ENCODE data around the gene SCNM1. TPM values are rescaled to one million over a fixed set of nuclear protein-coding genes. Genes with fewer than 3 reads are reported as not detected.
"Not testable (repeated sequence)": the region's sequence is repeated elsewhere in the genome, so short reads cannot be mapped to it uniquely, and the experiment has no call there.

SCNM1 gene
- total RNA-seq, 1 donor, result 38.0 TPM

GRCh38 chr1:151199873-151200581 lies 34.1 kb downstream of the SCNM1 start:
- TF ChIP-seq, protein P1, sequence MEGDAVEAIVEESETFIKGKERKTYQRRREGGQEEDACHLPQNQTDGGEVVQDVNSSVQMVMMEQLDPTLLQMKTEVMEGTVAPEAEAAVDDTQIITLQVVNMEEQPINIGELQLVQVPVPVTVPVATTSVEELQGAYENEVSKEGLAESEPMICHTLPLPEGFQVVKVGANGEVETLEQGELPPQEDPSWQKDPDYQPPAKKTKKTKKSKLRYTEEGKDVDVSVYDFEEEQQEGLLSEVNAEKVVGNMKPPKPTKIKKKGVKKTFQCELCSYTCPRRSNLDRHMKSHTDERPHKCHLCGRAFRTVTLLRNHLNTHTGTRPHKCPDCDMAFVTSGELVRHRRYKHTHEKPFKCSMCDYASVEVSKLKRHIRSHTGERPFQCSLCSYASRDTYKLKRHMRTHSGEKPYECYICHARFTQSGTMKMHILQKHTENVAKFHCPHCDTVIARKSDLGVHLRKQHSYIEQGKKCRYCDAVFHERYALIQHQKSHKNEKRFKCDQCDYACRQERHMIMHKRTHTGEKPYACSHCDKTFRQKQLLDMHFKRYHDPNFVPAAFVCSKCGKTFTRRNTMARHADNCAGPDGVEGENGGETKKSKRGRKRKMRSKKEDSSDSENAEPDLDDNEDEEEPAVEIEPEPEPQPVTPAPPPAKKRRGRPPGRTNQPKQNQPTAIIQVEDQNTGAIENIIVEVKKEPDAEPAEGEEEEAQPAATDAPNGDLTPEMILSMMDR (IDR thresholded peaks at IDR 0.05; ENCODE audit: insufficient read depth, low read length), result no peak
- peak overlapping the region; percentile 99 for H3K4me3 ChIP-seq (ENCODE audit: low read depth, low read length)

DNA sequence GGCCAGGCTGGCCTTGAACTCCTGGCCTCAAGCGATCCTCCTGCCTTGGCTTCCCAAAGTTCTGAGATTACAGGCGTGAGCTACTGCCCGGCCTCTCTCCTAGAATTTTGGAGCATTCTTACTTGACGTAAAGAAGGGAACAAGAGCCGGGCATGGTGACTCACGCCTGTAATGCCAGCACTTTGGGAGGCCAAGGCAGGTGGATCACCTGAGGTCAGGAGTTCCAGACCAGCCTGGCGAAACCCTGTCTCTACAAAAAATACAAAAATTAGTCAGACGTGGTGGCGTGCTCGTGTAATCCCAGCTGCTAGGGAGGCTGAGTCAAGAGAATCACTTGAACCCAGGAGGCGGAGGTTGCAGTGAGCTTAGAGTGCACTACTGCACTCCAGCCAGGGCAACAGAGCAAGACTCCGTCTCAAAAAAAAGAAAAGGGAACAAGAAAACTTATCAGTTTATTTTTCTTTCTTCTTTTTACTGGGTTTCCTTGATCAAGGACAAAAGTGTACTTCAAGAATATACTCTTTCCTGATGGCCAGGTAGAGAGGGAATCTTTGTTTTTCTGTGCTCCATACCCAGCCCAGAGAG lies 39.5 kb downstream of the SCNM1 start:
- H3K4me3 ChIP-seq (ENCODE audit: low read depth, low read length); DNase-seq (ENCODE audit: low read depth): not testable (repeated sequence)

More at GRCh38 chr1:151199873-151200581, 34.1 kb downstream of the SCNM1 start:
- DNase-seq (ENCODE audit: low read depth), result peak; percentile 95

- no peak for DNase-seq (ENCODE audit: low read depth)
- H3K4me3 ChIP-seq (ENCODE audit: low read depth, low read length), result no peak overlapping the region
- TF ChIP-seq, protein P1 (IDR thresholded peaks at IDR 0.05; ENCODE audit: insufficient read depth, low read length), result no peak
Measured at GRCh38 chr1:151210830-151211229, 44.9 kb downstream of the SCNM1 start.

DNA sequence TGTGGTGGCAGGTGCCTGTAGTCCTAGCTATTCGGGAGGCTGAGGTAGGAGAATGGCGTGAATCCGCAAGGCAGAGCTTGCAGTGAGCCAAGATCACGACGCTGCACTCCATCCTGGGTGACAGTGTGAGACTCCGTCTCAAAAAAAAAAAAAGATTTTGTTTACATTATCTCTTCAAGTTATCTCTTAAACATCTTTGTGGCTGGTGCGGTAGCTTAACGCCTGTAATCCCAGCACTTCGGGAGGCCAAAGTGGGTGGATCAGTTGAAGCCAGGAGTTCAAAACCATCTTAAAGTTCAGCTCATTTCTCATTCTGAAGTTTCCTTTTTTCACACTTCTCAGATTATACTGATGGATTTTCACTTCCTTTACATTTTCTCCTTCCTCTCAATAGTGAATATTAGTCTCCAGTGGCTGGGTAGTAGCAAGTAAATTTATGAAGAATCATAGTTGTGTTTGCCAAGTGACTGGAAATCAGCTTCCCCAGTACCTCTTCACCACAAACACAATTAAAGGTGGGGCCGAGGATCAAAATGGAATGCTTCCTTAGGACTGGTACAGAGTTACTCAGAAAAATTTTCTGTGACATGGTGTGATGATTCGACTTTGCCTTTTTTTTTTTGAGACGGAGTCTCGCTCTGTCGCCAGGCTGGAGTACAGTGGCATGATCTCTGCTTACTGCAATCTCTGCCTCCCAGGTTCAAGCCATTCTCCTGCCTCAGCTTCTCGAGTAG lies 46.2 kb downstream of the SCNM1 start:
- H3K4me3 ChIP-seq (ENCODE audit: low read depth, low read length), result no peak overlapping the region
- TF ChIP-seq, protein P1 (IDR thresholded peaks at IDR 0.05; ENCODE audit: insufficient read depth, low read length), result no peak
- DNase-seq (ENCODE audit: low read depth), result no peak

DNA sequence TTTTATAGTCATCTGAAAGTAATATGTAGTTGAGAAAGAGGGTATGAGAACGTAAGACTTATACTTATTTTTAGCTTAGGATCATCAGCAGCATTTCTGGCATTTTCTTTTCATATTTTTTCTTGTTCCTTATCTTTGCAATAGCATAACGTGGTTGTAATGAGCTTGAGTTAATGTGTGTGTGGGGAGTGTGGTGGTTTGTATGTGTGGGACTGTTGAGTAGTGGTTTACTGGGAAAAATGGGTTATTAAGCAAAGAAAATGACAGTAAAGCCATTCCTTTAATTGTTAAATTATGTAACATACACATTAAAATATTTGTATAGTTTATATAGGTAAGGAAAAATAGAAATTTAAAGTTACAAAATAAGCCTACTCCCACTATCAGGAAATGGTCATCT lies 47.6 kb downstream of the SCNM1 start:
- TF ChIP-seq, protein P1 (IDR thresholded peaks at IDR 0.05; ENCODE audit: insufficient read depth, low read length), result no peak
- peak; percentile 35 for DNase-seq (ENCODE audit: low read depth)
- H3K4me3 ChIP-seq (ENCODE audit: low read depth, low read length), result no peak overlapping the region

Other genes with a start within 250 kb of the SCNM1 start
- gene SETDB1, start 239.8 kb upstream of the SCNM1 start, total RNA-seq (ENCODE audit: low replicate concordance), result 30.7 and 43.0 TPM in 2 replicates
- 26.1 and 138 TPM in 2 replicates for gene CERS2, start 191.3 kb upstream of the SCNM1 start, total RNA-seq (ENCODE audit: low replicate concordance)
- gene ANXA9, start 183.9 kb upstream of the SCNM1 start, total RNA-seq (ENCODE audit: low replicate concordance), result 0.09 and 0.49 TPM in 2 replicates
- gene MINDY1, start 159.2 kb upstream of the SCNM1 start, total RNA-seq (ENCODE audit: low replicate concordance), result 10.9 and 16.4 TPM in 2 replicates
- 3.4 and 10.8 TPM in 2 replicates for gene PRUNE1, start 157.7 kb upstream of the SCNM1 start, total RNA-seq (ENCODE audit: low replicate concordance)
- 0.18 and 0.33 TPM in 2 replicates for gene BNIPL, start 129.6 kb upstream of the SCNM1 start, total RNA-seq (ENCODE audit: low replicate concordance)
- gene C1orf56, start 118.4 kb upstream of the SCNM1 start, total RNA-seq (ENCODE audit: low replicate concordance), result 0.82 and 3.3 TPM in 2 replicates
- 33.8 and 42.3 TPM in 2 replicates for gene CDC42SE1, start 106.5 kb upstream of the SCNM1 start, total RNA-seq (ENCODE audit: low replicate concordance)
- 2.0 and 6.1 TPM in 2 replicates for gene MLLT11, start 105.7 kb upstream of the SCNM1 start, total RNA-seq (ENCODE audit: low replicate concordance)
- gene GABPB2, start 95.4 kb upstream of the SCNM1 start, total RNA-seq (ENCODE audit: low replicate concordance), result 5.2 and 14.6 TPM in 2 replicates
- 1.6 and 2.9 TPM in 2 replicates for gene SEMA6C, start 19.5 kb upstream of the SCNM1 start, total RNA-seq (ENCODE audit: low replicate concordance)
- gene TNFAIP8L2, start 9.5 kb upstream of the SCNM1 start, total RNA-seq (ENCODE audit: low replicate concordance), result not detected in 2 replicates
- 7.5 and 12.5 TPM in 2 replicates for gene LYSMD1, start 242 bp upstream of the SCNM1 start, total RNA-seq (ENCODE audit: low replicate concordance)
- 0.54 TPM in 1 of 2 replicates, not detected in the other for gene TMOD4, start 9.8 kb downstream of the SCNM1 start, total RNA-seq (ENCODE audit: low replicate concordance)
- 9.2 and 42.8 TPM in 2 replicates for gene VPS72, start 24.1 kb downstream of the SCNM1 start, total RNA-seq (ENCODE audit: low replicate concordance)
- 56.4 and 86.4 TPM in 2 replicates for gene PIP5K1A, start 32.4 kb downstream of the SCNM1 start, total RNA-seq (ENCODE audit: low replicate concordance)
- 111 and 139 TPM in 2 replicates for gene PSMD4, start 88.6 kb downstream of the SCNM1 start, total RNA-seq (ENCODE audit: low replicate concordance)
- 7.0 and 14.2 TPM in 2 replicates for gene ZNF687, start 116.2 kb downstream of the SCNM1 start, total RNA-seq (ENCODE audit: low replicate concordance)
- 38.8 and 41.0 TPM in 2 replicates for gene PI4KB, start 161.3 kb downstream of the SCNM1 start, total RNA-seq (ENCODE audit: low replicate concordance)
- gene RFX5, start 181.1 kb downstream of the SCNM1 start, total RNA-seq (ENCODE audit: low replicate concordance), result 27.1 and 32.8 TPM in 2 replicates
- 26.8 and 70.5 TPM in 2 replicates for gene SELENBP1, start 206.6 kb downstream of the SCNM1 start, total RNA-seq (ENCODE audit: low replicate concordance)
- gene PSMB4, start 233.4 kb downstream of the SCNM1 start, total RNA-seq (ENCODE audit: low replicate concordance), result 281 and 892 TPM in 2 replicates

Measured in fibroblast of the aortic adventitia (primary cell).